Transverse colon (tissue), 4 donors: ENCODE data around the gene SMPDL3A.

Experiments
- CTCF ChIP-seq, 5 experiments: fragments of 200-600 bp in 3 of 5; fragments of 450-650 bp in 2 of 5; sonication (generic) in 3 of 5; IDR thresholded peaks; 1 replicate in 2 of 5; 2 replicates in 3 of 5; pipeline ENCODE4 v1.5.1; 2016 to 2017; ENCODE audit warnings: antibody characterized with exemption in 5 of 5, inconsistent platforms in 3 of 5, mild to moderate bottlenecking in 2 of 5, moderate library complexity in 1 of 5
- POLR2A ChIP-seq: fragments of 450-650 bp; IDR thresholded peaks from one replicate; pipeline ENCODE4 v1.6.1; 2016; ENCODE audit warnings: antibody characterized with exemption, mild to moderate bottlenecking, moderate library complexity
- POLR2AphosphoS5 ChIP-seq, 3 donors: sonication (generic); formaldehyde crosslinking; IDR thresholded peaks; one replicate each; pipeline ENCODE4 v1.6.1; 2016; ENCODE audit warnings: antibody characterized with exemption in 3 of 3

- TF ChIP-seq POLR2A, result no peak
- no peak for TF ChIP-seq CTCF (IDR thresholded peaks at IDR 0.05)
- peak in 1 of 3 donors; percentile 60 for TF ChIP-seq POLR2AphosphoS5 (IDR thresholded peaks at IDR 0.05)
Observed at GRCh38 chr6:122803171-122803661, 14.2 kb downstream of the SMPDL3A start.
